C4-2B (cell line): ENCODE results near the gene ADGRG6.

Experiments
- H3K27ac ChIP-seq: fragments of 450-650 bp; 2 replicates; pipeline ENCODE4 v1.5.1; 2017
- ZFX ChIP-seq: fragments of 450-650 bp; IDR thresholded peaks from 2 replicates; pipeline ENCODE4 v1.6.1; 2017
- TF ChIP-seq, protein P1 (sequence below): fragments of 450-650 bp; conservative IDR thresholded peaks from 2 replicates; pipeline ENCODE4 v1.5.1; 2017; ENCODE audit warnings: mild to moderate bottlenecking

The ADGRG6 gene

GRCh38 chr6:142489722-142490610 is 188.2 kb downstream of the ADGRG6 start:
- TF ChIP-seq ZFX = no peak
- TF ChIP-seq, protein P1, sequence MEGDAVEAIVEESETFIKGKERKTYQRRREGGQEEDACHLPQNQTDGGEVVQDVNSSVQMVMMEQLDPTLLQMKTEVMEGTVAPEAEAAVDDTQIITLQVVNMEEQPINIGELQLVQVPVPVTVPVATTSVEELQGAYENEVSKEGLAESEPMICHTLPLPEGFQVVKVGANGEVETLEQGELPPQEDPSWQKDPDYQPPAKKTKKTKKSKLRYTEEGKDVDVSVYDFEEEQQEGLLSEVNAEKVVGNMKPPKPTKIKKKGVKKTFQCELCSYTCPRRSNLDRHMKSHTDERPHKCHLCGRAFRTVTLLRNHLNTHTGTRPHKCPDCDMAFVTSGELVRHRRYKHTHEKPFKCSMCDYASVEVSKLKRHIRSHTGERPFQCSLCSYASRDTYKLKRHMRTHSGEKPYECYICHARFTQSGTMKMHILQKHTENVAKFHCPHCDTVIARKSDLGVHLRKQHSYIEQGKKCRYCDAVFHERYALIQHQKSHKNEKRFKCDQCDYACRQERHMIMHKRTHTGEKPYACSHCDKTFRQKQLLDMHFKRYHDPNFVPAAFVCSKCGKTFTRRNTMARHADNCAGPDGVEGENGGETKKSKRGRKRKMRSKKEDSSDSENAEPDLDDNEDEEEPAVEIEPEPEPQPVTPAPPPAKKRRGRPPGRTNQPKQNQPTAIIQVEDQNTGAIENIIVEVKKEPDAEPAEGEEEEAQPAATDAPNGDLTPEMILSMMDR = no peak

More at GRCh38 chr6:142489722-142490610, 188.2 kb downstream of the ADGRG6 start:
- H3K27ac ChIP-seq = no peak overlapping the region
